ENCODE data around the gene PPP6R3. TPM values are rescaled to one million over a fixed set of nuclear protein-coding genes. Genes with fewer than 3 reads are reported as not detected.

The PPP6R3 gene
- total and polyA plus RNA-seq, 2 of the 8 experiments (the other 6 are each of a cell fraction or from before 2014, with no cell fraction given): 44.6 to 150 TPM

DNA sequence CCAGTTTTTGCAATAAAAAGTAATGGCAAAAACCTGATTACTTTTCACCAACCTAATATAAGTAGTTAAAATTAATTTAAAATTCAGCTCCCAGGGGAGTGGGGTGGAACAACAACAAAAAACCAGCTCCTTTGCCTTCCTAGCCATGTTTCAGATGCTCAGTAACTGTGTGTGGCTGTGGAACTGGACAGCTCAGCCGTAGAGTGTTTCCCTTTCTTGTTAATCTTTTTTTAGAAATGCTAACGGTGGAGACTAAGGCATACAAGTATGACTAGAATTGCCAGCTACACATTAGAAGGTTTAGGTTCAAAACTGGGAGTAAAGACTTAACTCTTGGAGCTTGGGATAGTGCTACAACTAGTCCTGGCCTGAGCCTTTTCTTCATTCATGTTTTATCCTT is 45.0 kb downstream of the PPP6R3 start:
- Histone ChIP-seq H2BK120ac (replicated peaks; ENCODE audit: low read depth, low read length) (no peak overlapping the region), H2AFZ (ENCODE audit: low read length) (no peak overlapping the region), H2BK15ac (ENCODE audit: low read length) (no peak overlapping the region), H2AK5ac (ENCODE audit: low read depth, low read length) (no peak overlapping the region), H3K79me2 (ENCODE audit: control insufficient read depth in 1 of 2, insufficient read depth in 2 of 2, low read length in 2 of 2) (peaks cover 30 to 99% of the 10 kb centered on the region in 2 experiments), H3K36me3 (ENCODE audit: control insufficient read depth in 2 of 4, insufficient read depth in 4 of 4, low read length in 3 of 4) (no peaks in the 10 kb centered on the region), H3K27me3 (replicated peaks in 1 of 4; ENCODE audit: control insufficient read depth in 3 of 4, extremely low read depth in 1 of 4, insufficient read depth in 3 of 4, low read length in 3 of 4) (no peaks in the 10 kb centered on the region), H2BK5ac (ENCODE audit: low read depth, low read length) (no peak overlapping the region), H4K91ac (replicated peaks; ENCODE audit: insufficient read length, low read length) (no peak overlapping the region), H3K14ac (ENCODE audit: insufficient read length) (no peak overlapping the region), H3K27ac (ENCODE audit: low read depth, low read length) (no peak overlapping the region), H3K4me1 (replicated peaks in 1 of 4; ENCODE audit: control insufficient read depth in 3 of 4, insufficient read depth in 4 of 4, low read length in 3 of 4) (no peaks in the 10 kb centered on the region; a peak in 1 of 7 replicates), H3K18ac (ENCODE audit: extremely low read depth, low read length) (no peak overlapping the region), H4K5ac (ENCODE audit: insufficient read length, low read depth, low read length) (no peak overlapping the region), H3K4me2 (ENCODE audit: insufficient read depth in 1 of 2, low read depth in 2 of 2, low read length in 2 of 2) (no peak overlapping the region), H3K4me3 (ENCODE audit: extremely low read depth in 1 of 4, insufficient read depth in 2 of 4, low read depth in 3 of 4, low read length in 4 of 4) (no peak overlapping the region), H2BK12ac (ENCODE audit: low read depth, low read length) (no peak overlapping the region), H3K4ac (replicated peaks; ENCODE audit: insufficient read length, low read depth, low read length) (no peak overlapping the region), H3K23me2 (ENCODE audit: low read depth, low read length) (no peaks in the 10 kb centered on the region), H2BK20ac (ENCODE audit: low read length) (no peak overlapping the region), H3K9ac (replicated peaks in 1 of 4; ENCODE audit: extremely low read depth in 1 of 4, low read depth in 3 of 4, low read length in 3 of 4) (no peak overlapping the region), H4K8ac (ENCODE audit: extremely low read depth, insufficient read depth, low read length) (no peak overlapping the region), H3K79me1 (ENCODE audit: low read depth, low read length) (peaks cover 7% of the 10 kb centered on the region), H3K9me3 (ENCODE audit: insufficient read depth in 2 of 2, low read depth in 1 of 2, low read length in 1 of 2) (no peaks in the 10 kb centered on the region), H4K20me1 (replicated peaks in 1 of 2; ENCODE audit: control insufficient read depth in 1 of 2, insufficient read depth in 2 of 2, low read length in 2 of 2) (peaks cover 30 to 33% of the 10 kb centered on the region in 2 experiments), H3K56ac (replicated peaks; ENCODE audit: insufficient read length, low read depth, low read length) (no peak overlapping the region), H3K23ac (ENCODE audit: insufficient read length) (no peak overlapping the region)
- DNase-seq (ENCODE audit: low read depth in 1 of 2, low spot score in 2 of 2): no peak
- ChIA-PET CTCF (ENCODE audit: partially characterized antibody) (interaction anchor here (1.2 kb wide), 1 partner anchor 8 kb away, joined by 4 read pairs; no protein-coding TSS in a partner anchor), POLR2A (ENCODE audit: partially characterized antibody) (interaction anchor here (1.3 kb wide), 1 partner anchor 7 kb away, joined by 3 read pairs; no protein-coding TSS in a partner anchor)
- WGBS, 2 experiments (ENCODE audit: extremely low coverage in 1 of 2, insufficient coverage in 1 of 2, insufficient read length in 1 of 2, insufficient replicate concordance in 2 of 2, low coverage in 1 of 2, low lambda C conversion rate in 2 of 2, missing lambda C conversion rate in 1 of 2): 86% methylated on average over 2 of the region's 2 CpGs; no CpG with 5 or more reads in 1 of the 2 experiments
- TF ChIP-seq ATF2 (IDR thresholded peaks at IDR 0.05; ENCODE audit: low read length): no peak
- TF ChIP-seq HDAC2 (IDR thresholded peaks at IDR 0.05; ENCODE audit: borderline replicate concordance in 1 of 2, low read depth in 2 of 2, low read length in 2 of 2): no peak
- TF ChIP-seq SP4 (IDR thresholded peaks at IDR 0.05; ENCODE audit: low read length): no peak
- TF ChIP-seq BCL11A (IDR thresholded peaks at IDR 0.05; ENCODE audit: low read depth in 2 of 2, low read length in 2 of 2): no peak
- TF ChIP-seq TAF7 (optimal IDR thresholded peaks at IDR 0.05; ENCODE audit: borderline replicate concordance, low read depth, low read length): no peak
- no peak for FAIRE-seq
